SK-N-SH (cell line): ENCODE measurements around the gene NPM1. TPM values are rescaled to one million over a fixed set of nuclear protein-coding genes. Genes with fewer than 3 reads are reported as not detected.

Source experiments
- CTCF ChIA-PET: fragments of 300-600, 350-600 bp; formaldehyde crosslinking; extraction: SDS; loops from one replicate; lab custom pipeline; 2021; lab: Yijun Ruan, JAX
- POLR2A ChIA-PET: fragments of 350-600 bp; sonication (Branson Sonifier 250); formaldehyde crosslinking; extraction: SDS; loops from one replicate; lab custom pipeline; 2020; ENCODE audit warnings: antibody characterized with exemption, inconsistent platforms; lab: Yijun Ruan, JAX
- DNase-seq: peaks from one replicate; pipeline ENCODE4 v3.0.0; 2012
- H2AFZ ChIP-seq: fragments of 200-600 bp; sonication (generic); 2 replicates; pipeline ENCODE4 v1.8.1; 2016; ENCODE audit warnings: antibody characterized with exemption, mild to moderate bottlenecking, low read depth
- H3F3A ChIP-seq: fragments of 200-600 bp; sonication (generic); replicated peaks from 2 replicates; pipeline ENCODE3; 2016; ENCODE audit warnings: antibody characterized with exemption, mild to moderate bottlenecking; ENCODE audit not compliant: insufficient read depth
- H3K27ac ChIP-seq, 2 experiments: fragments of 200-500 bp in 1 of 2; fragments of 200-600 bp in 1 of 2; sonication (Bioruptor generic) in 1 of 2; sonication (generic), shearing (Covaris generic) in 1 of 2; 2 replicates each; pipeline versions ENCODE4 v1.5.1 to v1.6.1; 2014 to 2016; ENCODE audit warnings: low read depth in 2 of 2, inconsistent platforms in 1 of 2, low read length in 1 of 2, mild to moderate bottlenecking in 1 of 2, mixed read lengths in 1 of 2
- H3K27me3 ChIP-seq: fragments of 200-600 bp; sonication (generic), shearing (Covaris generic); 2 replicates; pipeline ENCODE4 v1.6.1; 2016; ENCODE audit warnings: mixed run types; ENCODE audit not compliant: insufficient read depth
- H3K36me3 ChIP-seq, 2 experiments: fragments of 200-500 bp in 1 of 2; fragments of 200-600 bp in 1 of 2; sonication (Bioruptor generic) in 1 of 2; sonication (generic) in 1 of 2; replicated peaks in 1 of 2; 2 replicates each; pipeline versions ENCODE3 to v1.5.1; 2014 to 2016; ENCODE audit warnings: low read length in 1 of 2, mild to moderate bottlenecking in 1 of 2; ENCODE audit not compliant: insufficient read depth in 2 of 2, control insufficient read depth in 1 of 2
- H3K4me1 ChIP-seq, 2 experiments: fragments of 200-500 bp in 1 of 2; fragments of 200-600 bp in 1 of 2; sonication (Bioruptor generic) in 1 of 2; sonication (generic), shearing (Covaris generic) in 1 of 2; 2 replicates each; pipeline versions ENCODE4 v1.5.1 to v1.6.1; 2014 to 2016; ENCODE audit warnings: low read depth in 1 of 2, low read length in 1 of 2, mixed run types in 1 of 2; ENCODE audit not compliant: insufficient read depth in 2 of 2, control insufficient read depth in 1 of 2
- H3K4me2 ChIP-seq: fragments of 200-600 bp; sonication (generic), shearing (Covaris generic); 2 replicates; pipeline ENCODE4 v1.6.1; 2017; ENCODE audit warnings: mixed run types
- H3K4me3 ChIP-seq, 2 experiments: fragments of 200-500 bp in 1 of 2; fragments of 200-600 bp in 1 of 2; sonication (Bioruptor generic) in 1 of 2; sonication (generic), shearing (Covaris generic) in 1 of 2; 2 replicates each; pipeline versions ENCODE4 v1.5.1 to v1.8.1; 2014 to 2016; ENCODE audit warnings: low read depth in 2 of 2, inconsistent platforms in 1 of 2, low read length in 1 of 2, mild to moderate bottlenecking in 1 of 2, mixed read lengths in 1 of 2, moderate library complexity in 1 of 2
- H3K79me2 ChIP-seq: fragments of 200-600 bp; sonication (generic); 2 replicates; pipeline ENCODE4 v1.8.1; 2017; ENCODE audit warnings: mild to moderate bottlenecking; ENCODE audit not compliant: insufficient read depth
- H3K9ac ChIP-seq: fragments of 200-600 bp; sonication (generic); 2 replicates; pipeline ENCODE4 v1.6.1; 2017; ENCODE audit warnings: mixed run types
- H3K9me2 ChIP-seq: fragments of 200-600 bp; sonication (generic); 2 replicates; pipeline ENCODE4 v1.6.1; 2017; ENCODE audit warnings: mixed run types
- H3K9me3 ChIP-seq: fragments of 200-600 bp; sonication (generic); 2 replicates; pipeline ENCODE4 v1.6.1; 2017; ENCODE audit warnings: mixed run types, mild to moderate bottlenecking, moderate library complexity
- H4K20me1 ChIP-seq: fragments of 200-600 bp; sonication (generic); 2 replicates; pipeline ENCODE4 v1.6.1; 2017; ENCODE audit warnings: mild to moderate bottlenecking, mixed run types; ENCODE audit not compliant: insufficient read depth
- ELF1 ChIP-seq: IDR thresholded peaks from 2 replicates; pipeline ENCODE4 v1.4.0; 2012
- EZH2phosphoT487 ChIP-seq: fragments of 200-600 bp; sonication (generic); IDR thresholded peaks from 2 replicates; pipeline ENCODE4 v1.6.1; 2017; ENCODE audit warnings: low read depth, mixed run types, mild to moderate bottlenecking, antibody characterized with exemption, moderate library complexity, borderline replicate concordance
- FOSL2 ChIP-seq: IDR thresholded peaks from 2 replicates; pipeline ENCODE4 v1.4.0; 2012; ENCODE audit warnings: low read depth, mild to moderate bottlenecking, moderate library complexity, borderline replicate concordance
- GABPA ChIP-seq: IDR thresholded peaks from 2 replicates; pipeline ENCODE4 v1.4.0; 2012; ENCODE audit warnings: low read depth, mild to moderate bottlenecking
- IRF3 ChIP-seq: fragments of 150-350 bp; IDR thresholded peaks from 2 replicates; pipeline ENCODE4 v1.6.1; 2016; ENCODE audit warnings: mild to moderate bottlenecking, low read depth, low read length
- JUND ChIP-seq: IDR thresholded peaks from 2 replicates; pipeline ENCODE4 v1.4.0; 2012
- MEF2A ChIP-seq: IDR thresholded peaks from 2 replicates; pipeline ENCODE4 v1.4.0; 2012; ENCODE audit warnings: low read depth, borderline replicate concordance
- MXI1 ChIP-seq: IDR thresholded peaks from 2 replicates; pipeline ENCODE4 v1.6.1; 2012; ENCODE audit warnings: mild to moderate bottlenecking, low read depth, low read length, improper control_type of control experiment
- NFIC ChIP-seq: IDR thresholded peaks from 2 replicates; pipeline ENCODE4 v1.4.0; 2012; ENCODE audit warnings: borderline replicate concordance
- PBX3 ChIP-seq: IDR thresholded peaks from 2 replicates; pipeline ENCODE4; 2012
- POLR2AphosphoS5 ChIP-seq: IDR thresholded peaks from 2 replicates; pipeline ENCODE4 v1.6.1; 2012; ENCODE audit warnings: low read depth, low read length
- RCOR1 ChIP-seq: fragments of 150-350 bp; IDR thresholded peaks from 2 replicates; pipeline ENCODE4 v1.6.1; 2017; ENCODE audit warnings: antibody characterized with exemption, low read length
- RXRA ChIP-seq: IDR thresholded peaks from 2 replicates; pipeline ENCODE4 v1.4.0; 2012; ENCODE audit warnings: low read depth, mild to moderate bottlenecking, borderline replicate concordance
- SIN3A ChIP-seq: IDR thresholded peaks from 2 replicates; pipeline ENCODE4 v1.6.1; 2012; ENCODE audit warnings: low read depth, mild to moderate bottlenecking, low read length, moderate library complexity, borderline replicate concordance
- TAF1 ChIP-seq: IDR thresholded peaks from 2 replicates; pipeline ENCODE4 v1.6.1; 2012; ENCODE audit warnings: low read depth, mild to moderate bottlenecking, low read length, moderate library complexity, borderline replicate concordance
- TEAD4 ChIP-seq: IDR thresholded peaks from 2 replicates; pipeline ENCODE4 v1.4.0; 2012; ENCODE audit warnings: mild to moderate bottlenecking, borderline replicate concordance; ENCODE audit not compliant: insufficient read depth
- USF2 ChIP-seq: fragments of 150-350 bp; IDR thresholded peaks from 2 replicates; pipeline ENCODE4 v1.6.1; 2017; ENCODE audit warnings: antibody characterized with exemption, low read length, low read depth, borderline replicate concordance
- YY1 ChIP-seq: IDR thresholded peaks from 2 replicates; pipeline ENCODE4 v1.4.0; 2012; ENCODE audit warnings: low read depth, mild to moderate bottlenecking
- WGBS: methylation state at CpG from one replicate; pipeline ENCODE4 v1.1.6; 2017; ENCODE audit warnings: low lambda C conversion rate; 5-methylcytosine and 5-hydroxymethylcytosine counted together
- polyA plus RNA-seq, 3 experiments: library from polyadenylated mRNA; depleted of rRNA; stranded (reverse); fragments of >200 nt; gene quantifications; 2 replicates each; pipeline ENCODE4 v1.2.3, GENCODE V29; 2012

NPM1 gene
- polyA plus RNA-seq, 1 of the 3 experiments (the other 2 are of a cell fraction) = 4,764 TPM

- TF ChIP-seq FOSL2 (no peak), SIN3A (no peak), EZH2phosphoT487 (no peak)
Observed at GRCh38 chr5:171422495-171422894, 34.8 kb downstream of the NPM1 start (continued).

- CTCF ChIA-PET = interaction anchor here (1.0 to 1.1 kb wide), 2 partner anchors 48 to 485 kb away, joined by 3 read pairs; no protein-coding TSS in a partner anchor
- no peak overlapping the region for H3K4me2 ChIP-seq
- POLR2A ChIA-PET = no interaction called here
- H3K27me3 ChIP-seq = no peaks in the 10 kb centered on the region
- peaks cover 0 to 32% of the 10 kb centered on the region in 2 experiments; a peak in 1 of 4 replicates for H3K4me1 ChIP-seq
- DNase-seq = peak; percentile 24
- no peaks in the 10 kb centered on the region for H3K9me3 ChIP-seq
- WGBS = 95% methylated on average over 26 of the region's 26 CpGs
- TF ChIP-seq TAF1 (no peak), SIN3A (no peak), IRF3 (no peak), RXRA (no peak), MEF2A (no peak), JUND (no peak), PBX3 (no peak), POLR2AphosphoS5 (no peak), ELF1 (no peak), TEAD4 (no peak), RCOR1 (no peak), YY1 (no peak), NFIC (no peak), GABPA (no peak), USF2 (no peak), MXI1 (no peak)
- H3K4me3 ChIP-seq = no peak overlapping the region
- H4K20me1 ChIP-seq = peaks cover 26% of the 10 kb centered on the region
- H3K27ac ChIP-seq = no peak overlapping the region
- no peak overlapping the region for H2AFZ ChIP-seq
- H3F3A ChIP-seq = peaks cover 5% of the 10 kb centered on the region
- H3K9me2 ChIP-seq = no peaks in the 10 kb centered on the region
- no peak overlapping the region for H3K9ac ChIP-seq
- H3K79me2 ChIP-seq = no peaks in the 10 kb centered on the region
- H3K36me3 ChIP-seq = no peaks in the 10 kb centered on the region
Observed at GRCh38 chr5:171422902-171423663, 35.4 kb downstream of the NPM1 start.
